PFSK-1 (cell line): ENCODE measurements around the gene OR51B6.

Experiments used
- REST ChIP-seq, 2 experiments: IDR thresholded peaks; 2 replicates each; pipeline versions ENCODE4 v1.6.1 to v1.8.0; 2011 to 2012; ENCODE audit warnings: low read depth in 2 of 2, low read length in 2 of 2, control low read depth in 1 of 2, inconsistent platforms in 1 of 2, mild to moderate bottlenecking in 1 of 2, moderate library complexity in 1 of 2; ENCODE audit not compliant: insufficient read depth in 1 of 2
- TAF1 ChIP-seq: IDR thresholded peaks from 2 replicates; pipeline ENCODE4 v1.6.1; 2012; ENCODE audit warnings: low read length, control low read depth, borderline replicate concordance; ENCODE audit not compliant: insufficient read depth

DNA sequence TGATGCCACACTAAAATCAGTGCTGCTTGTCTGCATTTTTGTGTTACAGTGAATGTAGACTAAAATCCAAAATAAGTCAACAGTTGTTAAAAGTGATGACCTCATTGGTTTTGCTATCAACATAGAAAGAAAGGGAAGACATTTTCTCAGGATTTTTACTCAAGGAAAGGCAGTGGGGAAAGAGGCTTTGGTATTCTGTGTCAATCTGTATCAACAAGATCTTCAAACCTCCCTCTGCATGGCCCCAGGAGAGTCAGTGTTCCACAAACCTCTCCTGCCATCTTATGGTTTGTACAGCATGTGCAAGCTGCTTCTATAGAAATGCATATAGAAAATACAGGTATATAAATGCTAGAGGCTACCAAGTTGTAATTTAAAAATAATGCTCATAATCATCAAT is 18.5 kb downstream of the OR51B6 start:
- no peak for TF ChIP-seq REST (IDR thresholded peaks at IDR 0.05; ENCODE audit: insufficient read depth in 1 of 2, low read depth in 2 of 2, low read length in 2 of 2)
- no peak for TF ChIP-seq TAF1
